GM18520 (cell line): ENCODE measurements around the gene TBC1D16.
"Not testable (repeated sequence)": the region's sequence is repeated elsewhere in the genome, so short reads cannot be mapped to it uniquely, and the experiment has no call there.

Source experiments
- ATAC-seq: cut with Tn5 transposase; IDR thresholded peaks from one replicate; pipeline ENCODE4 v1.9.1; 2021; ENCODE audit not compliant: unreplicated experiment

The TBC1D16 gene

GRCh38 chr17:80005360-80006338, 30.0 kb downstream of the TBC1D16 start:
- ATAC-seq, result no peak

DNA sequence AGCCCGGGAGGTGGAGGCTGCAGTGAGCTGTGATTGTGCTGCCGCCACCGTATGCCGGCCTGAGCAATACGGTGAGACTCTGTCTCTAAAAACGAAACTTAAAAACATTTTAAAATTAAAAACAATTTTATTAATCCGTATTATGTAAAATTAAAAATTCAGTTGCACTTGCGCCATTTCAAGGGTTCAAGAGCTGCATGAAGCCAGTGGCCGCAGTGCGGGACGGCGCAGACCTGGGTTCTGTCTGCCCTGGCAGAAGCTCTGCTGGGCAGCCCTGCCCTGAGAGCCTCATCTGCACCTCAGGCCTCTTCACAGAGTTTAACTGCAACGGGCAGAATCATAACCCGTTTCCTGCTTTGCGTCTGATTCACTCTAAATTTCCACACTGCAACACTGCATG, 31.7 kb downstream of the TBC1D16 start:
- ATAC-seq, result no peak

DNA sequence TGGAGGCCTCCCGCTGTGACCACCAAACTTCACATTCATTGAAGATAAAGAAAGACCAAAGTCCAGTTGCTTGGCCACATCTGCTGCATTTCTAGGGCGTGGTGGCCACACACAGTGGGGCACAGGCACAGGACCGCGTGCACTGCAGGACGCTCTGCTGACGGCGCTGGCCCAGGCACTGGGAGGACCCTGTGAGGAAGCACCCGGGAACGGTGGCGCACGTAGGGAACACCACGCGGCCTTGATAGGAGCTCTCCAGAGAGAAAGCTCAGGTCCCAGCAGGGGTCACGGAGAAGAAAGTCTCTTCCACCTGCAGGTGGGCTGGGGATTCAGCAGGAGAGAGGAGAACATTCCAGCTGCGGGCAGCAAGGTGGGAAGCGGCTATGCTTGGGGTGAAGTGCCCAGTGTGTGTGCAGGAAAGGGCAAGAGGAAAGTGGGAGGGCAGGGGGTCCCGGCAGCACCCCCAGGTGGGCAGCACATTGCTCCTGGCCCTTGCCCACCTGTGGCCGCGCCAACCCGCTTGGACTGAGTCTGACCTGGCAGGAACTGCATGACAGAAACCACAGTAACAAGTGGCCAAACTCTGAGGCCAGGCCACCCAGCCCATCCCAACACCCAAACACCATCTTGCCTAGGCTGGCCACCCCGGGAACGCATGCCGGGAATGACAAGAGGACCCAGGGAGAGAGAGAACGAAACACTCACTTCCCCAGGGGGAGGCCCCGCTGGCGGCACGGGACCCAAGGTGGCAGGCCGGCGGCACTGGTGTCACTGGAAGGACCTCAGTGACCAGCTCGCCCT, 32.8 kb downstream of the TBC1D16 start:
- ATAC-seq, result no peak

DNA sequence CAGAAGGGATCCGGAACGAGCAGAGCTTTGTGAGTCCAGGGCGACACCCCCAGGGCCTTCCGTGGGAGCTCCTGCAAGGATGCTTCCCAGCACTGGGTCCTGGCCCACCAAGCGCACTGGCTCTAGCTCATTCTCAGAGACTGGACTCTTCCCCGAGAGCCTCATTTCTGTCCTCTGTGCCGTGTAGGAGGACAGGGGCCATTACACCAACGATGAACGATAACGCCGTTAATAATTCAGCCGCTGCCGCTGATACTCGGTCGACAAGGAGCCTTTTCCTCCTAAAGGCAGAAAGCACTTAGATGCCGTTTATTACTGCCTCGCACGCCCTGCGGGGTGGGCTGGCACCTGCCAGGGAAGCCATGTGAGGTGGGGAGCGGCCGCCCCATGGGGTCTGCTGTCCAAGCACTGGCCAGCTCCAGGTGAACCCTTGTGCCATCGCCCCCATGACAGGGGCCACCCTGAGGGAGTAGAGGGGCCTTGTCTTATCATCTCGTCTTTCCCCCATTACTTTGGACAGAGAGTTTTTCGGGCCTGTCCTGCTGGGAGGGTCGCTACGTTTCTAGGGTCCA, 33.5 kb downstream of the TBC1D16 start:
- no peak for ATAC-seq

DNA sequence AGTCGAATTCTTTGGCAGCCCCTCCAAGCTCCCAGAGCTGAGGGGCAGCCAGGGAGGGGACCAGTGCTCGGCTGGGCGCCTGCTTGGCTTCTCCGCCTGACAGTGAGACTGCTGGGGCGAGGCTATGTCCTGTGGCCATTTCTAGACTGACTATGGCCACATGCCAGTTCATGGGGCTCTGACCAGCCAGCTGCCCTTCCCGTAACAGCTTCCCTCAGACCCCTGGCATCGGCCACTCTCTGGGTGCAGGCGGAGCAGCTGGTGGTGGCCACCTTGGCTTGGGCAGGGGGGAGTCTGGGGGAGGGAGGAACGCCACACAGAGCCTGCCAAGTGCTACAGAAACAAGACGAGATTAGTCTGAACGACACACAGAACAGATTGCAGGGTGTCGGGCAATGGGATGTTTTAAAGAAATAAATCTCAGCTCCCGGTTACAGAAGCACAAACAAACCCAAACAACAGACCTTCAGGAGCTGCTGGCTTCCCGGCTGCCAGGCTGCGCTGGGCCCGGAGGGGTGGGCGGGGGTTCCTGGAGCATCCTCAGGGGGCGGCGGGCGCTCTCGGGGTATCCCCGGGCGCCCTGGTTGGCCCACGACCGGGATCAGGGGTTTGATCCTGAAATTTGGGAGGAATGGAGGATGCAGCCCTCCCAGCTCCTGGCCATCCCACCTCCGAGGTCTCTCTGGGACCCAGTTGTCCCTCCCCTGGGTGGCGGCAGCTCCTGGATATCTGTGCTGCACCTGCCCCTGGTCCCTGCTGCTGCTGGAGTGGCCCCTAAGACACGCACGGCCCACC, 34.5 kb downstream of the TBC1D16 start:
- ATAC-seq, result no peak

DNA sequence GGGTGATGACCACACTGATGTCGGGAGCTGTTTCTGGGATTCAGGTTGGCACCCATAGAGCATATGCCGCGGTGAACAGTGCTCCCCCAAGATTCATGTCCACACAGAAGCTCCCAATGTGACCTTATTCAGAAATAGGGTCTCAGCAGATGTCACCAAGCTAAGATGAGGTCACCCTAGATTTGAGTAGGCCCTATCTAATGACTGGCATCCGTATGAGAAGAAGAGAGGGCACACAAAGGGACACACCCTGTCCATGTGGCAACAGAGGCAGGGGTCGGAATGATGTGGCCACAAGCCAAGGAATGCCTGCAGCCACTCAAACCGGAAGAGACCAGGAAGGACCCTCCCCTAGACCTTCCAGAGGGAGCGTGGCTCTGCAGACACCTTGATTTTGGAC, 35.5 kb downstream of the TBC1D16 start:
- ATAC-seq, result no peak

DNA sequence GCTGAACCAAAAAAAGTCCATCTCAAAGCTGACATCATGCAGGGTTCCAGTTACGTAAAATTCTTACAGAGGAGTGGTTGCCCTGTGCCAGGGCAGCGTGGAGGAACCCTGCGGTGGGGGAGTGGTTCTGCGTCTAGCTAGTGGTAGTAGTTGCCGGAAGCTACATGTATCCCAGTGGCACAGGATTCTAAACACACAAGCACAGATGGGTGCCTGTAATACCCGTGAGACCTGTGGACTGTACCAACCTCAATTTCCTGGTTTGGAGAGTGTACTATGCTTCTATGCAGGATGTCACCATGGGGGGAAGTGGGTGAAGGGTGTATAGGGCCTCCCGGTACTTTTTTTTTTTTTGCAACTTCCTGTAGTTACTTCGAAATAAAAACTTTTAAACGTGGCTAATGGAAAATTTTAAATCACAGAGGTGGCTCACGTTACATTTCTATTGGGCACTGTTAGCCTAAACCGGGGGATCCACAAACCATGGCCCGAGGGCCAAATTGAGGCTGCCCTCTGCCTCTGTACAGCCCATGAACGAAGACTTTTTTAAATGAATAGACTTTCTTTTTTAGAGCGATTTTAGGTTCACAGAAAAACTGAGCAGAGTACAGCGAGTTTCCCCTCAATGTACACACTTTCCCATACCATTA, 38.5 kb downstream of the TBC1D16 start:
- no peak for ATAC-seq

- no peak for ATAC-seq
Measured at GRCh38 chr17:79996291-79996690, 39.4 kb downstream of the TBC1D16 start.

DNA sequence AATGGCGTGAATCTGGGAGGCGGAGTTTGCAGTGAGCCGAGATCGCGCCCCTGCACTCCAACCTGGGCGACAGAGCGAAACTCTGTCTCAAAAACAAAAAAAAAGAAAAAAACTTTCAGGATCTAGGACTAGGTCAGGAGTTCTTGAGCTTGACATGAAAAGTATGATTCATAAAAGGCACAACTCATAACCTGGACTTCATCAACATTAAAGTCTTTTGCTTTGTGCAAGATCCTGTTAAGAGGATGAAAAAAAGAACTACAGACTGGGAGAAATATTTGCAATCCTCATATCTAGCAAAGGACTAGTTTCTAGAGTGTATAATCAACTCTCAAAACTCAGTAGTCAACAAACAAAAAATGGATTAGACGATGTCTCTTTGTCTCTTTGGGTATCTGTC, 40.0 kb downstream of the TBC1D16 start:
- no peak for ATAC-seq

DNA sequence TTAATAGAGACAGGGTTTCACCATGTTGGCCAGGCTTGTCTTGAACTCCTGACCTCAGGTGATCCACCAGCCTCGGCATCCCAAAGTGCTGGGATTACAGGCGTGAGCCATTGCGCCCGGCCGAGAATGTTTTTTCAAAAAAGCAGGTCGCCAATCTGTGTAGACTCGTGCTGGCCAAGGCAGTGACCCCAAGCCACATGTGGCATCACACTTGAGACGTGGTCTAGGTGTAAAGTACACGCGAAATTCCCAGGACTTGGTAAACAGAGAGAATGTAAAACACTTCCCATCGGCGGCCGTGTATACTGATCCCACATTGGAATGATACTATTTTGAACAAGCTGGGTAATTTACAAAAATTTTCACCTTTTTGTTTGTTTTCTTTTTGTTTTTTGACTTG, 41.1 kb downstream of the TBC1D16 start:
- no peak for ATAC-seq

DNA sequence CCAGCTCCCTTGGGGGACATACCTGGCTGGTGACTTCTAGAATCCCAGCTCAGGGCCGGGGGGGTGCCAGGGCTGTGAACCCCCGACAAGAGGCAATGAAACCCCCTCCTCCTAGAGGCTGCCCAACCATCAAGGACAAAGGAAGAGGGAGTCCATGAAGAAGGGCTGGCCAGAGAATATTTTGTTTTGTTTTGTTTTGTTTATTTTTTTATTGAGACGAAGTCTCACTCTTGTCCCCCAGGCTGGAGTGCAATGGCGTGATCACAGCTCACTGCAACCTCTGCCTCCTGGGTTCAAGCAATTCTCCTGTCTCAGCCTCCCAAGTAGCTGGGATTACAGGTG, 41.5 kb downstream of the TBC1D16 start:
- ATAC-seq, result not testable (repeated sequence)

DNA sequence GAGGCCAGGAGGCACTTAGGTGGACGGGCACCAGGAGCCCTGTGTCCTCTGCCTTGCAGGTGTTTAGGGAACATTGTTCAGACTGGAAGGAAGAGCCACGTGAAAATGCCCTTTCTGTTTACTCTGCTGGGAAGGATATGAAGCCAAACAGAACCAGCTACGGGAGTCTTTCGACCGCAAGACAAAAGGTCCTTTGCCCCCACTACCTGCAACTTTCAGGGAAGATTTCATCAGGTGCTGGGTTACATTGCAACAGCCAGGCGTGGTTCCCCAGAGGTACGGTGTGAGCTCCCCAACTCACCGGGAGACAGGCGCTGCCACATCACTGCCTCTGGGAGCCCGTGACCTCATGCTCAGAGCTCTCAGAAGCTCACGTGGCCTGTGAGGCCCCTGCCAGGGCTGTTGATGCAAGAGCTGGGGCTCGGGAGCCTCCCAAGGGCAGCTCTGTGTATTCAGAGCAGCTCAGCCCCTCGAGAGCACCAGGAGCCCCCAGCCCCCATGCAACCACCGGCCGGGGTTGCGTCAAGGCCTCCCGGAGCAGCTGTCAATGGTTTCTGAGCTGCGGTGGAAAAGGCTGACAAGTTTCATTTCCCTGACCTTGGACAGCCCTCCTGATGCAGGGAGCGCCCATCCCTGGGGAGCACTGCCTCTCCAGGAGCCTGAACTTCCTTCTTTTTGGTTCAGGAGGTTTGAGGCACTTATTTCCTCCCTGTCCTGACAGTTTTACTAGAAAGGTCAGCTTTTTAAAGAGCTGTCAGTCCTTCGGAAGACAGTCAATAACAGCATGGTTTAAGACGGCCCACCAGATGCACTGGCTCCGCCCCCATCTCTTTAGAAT, 42.1 kb downstream of the TBC1D16 start:
- ATAC-seq, result no peak

GRCh38 chr17:79992649-79993389, 42.9 kb downstream of the TBC1D16 start:
- no peak for ATAC-seq

DNA sequence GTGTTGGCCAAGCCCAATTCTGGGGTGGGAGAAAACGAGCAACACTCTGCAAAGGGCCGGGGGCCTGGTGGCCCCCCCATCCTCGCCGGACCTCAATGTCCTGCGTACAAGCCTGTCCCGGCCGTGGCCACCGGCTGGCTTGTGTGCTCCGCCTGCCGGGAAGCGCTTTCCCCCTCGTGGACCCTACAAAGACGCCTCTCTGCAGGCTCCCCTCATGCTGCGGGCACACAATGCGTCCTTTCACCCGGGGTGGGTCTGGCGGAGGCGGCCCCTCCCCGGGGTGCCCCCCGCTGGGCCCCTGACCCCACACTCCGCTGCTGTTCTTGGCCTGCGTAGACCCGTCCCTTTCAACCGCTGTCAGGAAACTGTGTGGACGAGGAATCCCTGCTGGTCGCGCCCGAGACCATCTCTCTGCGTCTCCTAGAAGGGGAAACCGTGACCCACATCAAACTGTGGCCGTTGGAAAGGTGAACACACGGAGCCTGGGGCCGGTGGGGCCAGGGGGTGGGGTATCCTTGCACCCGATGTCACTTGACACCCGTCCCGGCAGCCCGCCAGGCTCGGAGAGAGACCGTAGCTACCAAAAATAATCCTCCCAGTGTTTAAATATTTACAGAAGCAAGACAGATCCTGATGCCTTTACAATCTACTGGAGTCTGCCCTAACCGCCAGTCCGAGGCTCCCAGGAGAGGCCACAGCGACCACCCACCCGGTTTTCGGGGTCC, 43.6 kb downstream of the TBC1D16 start:
- no peak for ATAC-seq

- no peak for ATAC-seq
Measured at GRCh38 chr17:79991140-79991923, 44.3 kb downstream of the TBC1D16 start.

DNA sequence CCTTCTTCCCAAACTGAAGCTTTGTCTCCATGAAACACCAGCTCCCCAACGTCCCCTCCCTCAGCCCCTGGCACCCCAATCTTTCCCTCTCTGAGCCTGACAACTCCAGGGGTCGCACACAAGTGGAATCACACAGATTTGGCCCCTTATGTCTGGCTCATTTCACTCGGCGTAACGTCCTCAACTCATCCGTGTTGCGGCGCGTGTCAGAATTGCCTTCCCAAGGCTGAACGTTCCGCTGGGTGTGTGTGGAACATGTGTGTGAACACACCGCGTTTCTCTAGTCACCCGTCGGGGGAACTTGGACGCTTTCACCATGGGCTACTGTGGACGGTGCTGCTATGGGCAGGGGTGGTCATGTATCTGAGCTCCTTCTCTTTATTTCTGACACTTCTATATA, 45.0 kb downstream of the TBC1D16 start:
- no peak for ATAC-seq

GRCh38 chr17:79990051-79990592, 45.5 kb downstream of the TBC1D16 start:
- no peak for ATAC-seq
